Measurements from ENCODE around the gene STOML1.

The STOML1 gene

GRCh38 chr15:73991726-73992593 is at the start of gene STOML1:
TSS of gene STOML1 (minus strand) at chr15:73992295. CDS start at chr15:73992223, 72 bp downstream.
- DNase-seq = peak; percentile 96

- DNase-seq = peak; percentile 54
These were observed 49.2 kb upstream of the STOML1 start for GRCh38 chr15:74041311-74041756.

GRCh38 chr15:74040109-74040850 is 48.2 kb upstream of the STOML1 start:
- peak; percentile 99 for DNase-seq

- DNase-seq = no peak
These were observed 47.5 kb upstream of the STOML1 start for GRCh38 chr15:74039656-74040010.

- peak; percentile 42 for DNase-seq
These were observed 46.9 kb upstream of the STOML1 start for GRCh38 chr15:74038707-74039655.

- no peak for DNase-seq
These were observed 45.3 kb upstream of the STOML1 start for GRCh38 chr15:74037171-74038117.

GRCh38 chr15:74036271-74037170 is 44.4 kb upstream of the STOML1 start:
- peak; percentile 72 for DNase-seq

GRCh38 chr15:74035121-74036017 is 43.3 kb upstream of the STOML1 start:
- DNase-seq = no peak

GRCh38 chr15:74034206-74034755 is 42.2 kb upstream of the STOML1 start:
- no peak for DNase-seq

- DNase-seq = no peak
These were observed 40.8 kb upstream of the STOML1 start for GRCh38 chr15:74032606-74033561.

GRCh38 chr15:74032046-74032445 is 40.0 kb upstream of the STOML1 start:
- DNase-seq = no peak

GRCh38 chr15:74028646-74029045 is 36.6 kb upstream of the STOML1 start:
- no peak for DNase-seq

GRCh38 chr15:74027688-74028087 is 35.6 kb upstream of the STOML1 start:
- DNase-seq = no peak

GRCh38 chr15:74025436-74025835 is 33.3 kb upstream of the STOML1 start:
- DNase-seq = no peak

GRCh38 chr15:74024687-74025086 is 32.6 kb upstream of the STOML1 start:
- DNase-seq = no peak

- DNase-seq = no peak
These were observed 30.8 kb upstream of the STOML1 start for GRCh38 chr15:74022706-74023470.

GRCh38 chr15:74019734-74020133 is 27.6 kb upstream of the STOML1 start:
- DNase-seq = no peak

Measured in fibroblast of skin of right biceps (primary cell).